ENCODE measurements around the gene PPARG. TPM values are rescaled to one million over a fixed set of nuclear protein-coding genes. Genes with fewer than 3 reads are reported as not detected.
"Not testable (repeated sequence)": the region's sequence is repeated elsewhere in the genome, so short reads cannot be mapped to it uniquely, and the experiment has no call there.

PPARG gene
- total RNA-seq, 1 donor, result 4.7 TPM

GRCh38 chr3:12252889-12253288 lies 36.0 kb upstream of the PPARG start:
- no peak for DNase-seq (ENCODE audit: low read depth)
- TF ChIP-seq CTCF (IDR thresholded peaks at IDR 0.05; ENCODE audit: insufficient read depth, low read depth, low read length), result no peak
- no peak overlapping the region for H3K4me3 ChIP-seq (ENCODE audit: low read depth, low read length)

GRCh38 chr3:12253516-12254343 lies 35.1 kb upstream of the PPARG start:
- peak; percentile 54 for DNase-seq (ENCODE audit: low read depth)
- no peak for TF ChIP-seq CTCF (IDR thresholded peaks at IDR 0.05; ENCODE audit: insufficient read depth, low read depth, low read length)
- no peak overlapping the region for H3K4me3 ChIP-seq (ENCODE audit: low read depth, low read length)

GRCh38 chr3:12255393-12255792 lies 33.5 kb upstream of the PPARG start:
- TF ChIP-seq CTCF (IDR thresholded peaks at IDR 0.05; ENCODE audit: insufficient read depth, low read depth, low read length), result no peak
- no peak for DNase-seq (ENCODE audit: low read depth)
- no peak overlapping the region for H3K4me3 ChIP-seq (ENCODE audit: low read depth, low read length)

- no peak for TF ChIP-seq CTCF (IDR thresholded peaks at IDR 0.05; ENCODE audit: insufficient read depth, low read depth, low read length)
- no peak overlapping the region for H3K4me3 ChIP-seq (ENCODE audit: low read depth, low read length)
- no peak for DNase-seq (ENCODE audit: low read depth)
Measured at GRCh38 chr3:12258911-12259310, 30.0 kb upstream of the PPARG start.

- H3K4me3 ChIP-seq (ENCODE audit: low read depth, low read length); DNase-seq (ENCODE audit: low read depth): not testable (repeated sequence)
Measured at GRCh38 chr3:12262173-12262572, 26.7 kb upstream of the PPARG start.

GRCh38 chr3:12265508-12265907 lies 23.4 kb upstream of the PPARG start:
- no peak overlapping the region for H3K4me3 ChIP-seq (ENCODE audit: low read depth, low read length)
- no peak for DNase-seq (ENCODE audit: low read depth)
- TF ChIP-seq CTCF (IDR thresholded peaks at IDR 0.05; ENCODE audit: insufficient read depth, low read depth, low read length), result no peak

GRCh38 chr3:12266038-12266437 lies 22.8 kb upstream of the PPARG start:
- H3K4me3 ChIP-seq (ENCODE audit: low read depth, low read length), result no peak overlapping the region
- no peak for TF ChIP-seq CTCF (IDR thresholded peaks at IDR 0.05; ENCODE audit: insufficient read depth, low read depth, low read length)
- no peak for DNase-seq (ENCODE audit: low read depth)

Measured in fibroblast of villous mesenchyme (primary cell).